Tibial nerve (tissue), 4 donors: ENCODE measurements around the gene NEURL3.

Source experiments
- EP300 ChIP-seq, 2 donors: sonication (generic); formaldehyde crosslinking; IDR thresholded peaks; one replicate each; pipeline ENCODE4 v1.6.1; 2017; ENCODE audit warnings: antibody characterized with exemption in 2 of 2, mild to moderate bottlenecking in 1 of 2
- POLR2A ChIP-seq, 2 donors: fragments of 450-650 bp; IDR thresholded peaks; one replicate each; pipeline ENCODE4 v1.6.1; 2017; ENCODE audit warnings: antibody characterized with exemption in 2 of 2, mild to moderate bottlenecking in 2 of 2, moderate library complexity in 2 of 2
- TF ChIP-seq, protein P1 (sequence below), 5 experiments: fragments of 200-600 bp in 3 of 5; fragments of 450-650 bp in 2 of 5; sonication (generic) in 3 of 5; IDR thresholded peaks; one replicate each; pipeline ENCODE4 v1.5.1; 2016 to 2019; ENCODE audit warnings: antibody characterized with exemption in 5 of 5, mild to moderate bottlenecking in 3 of 5, moderate library complexity in 2 of 5

DNA sequence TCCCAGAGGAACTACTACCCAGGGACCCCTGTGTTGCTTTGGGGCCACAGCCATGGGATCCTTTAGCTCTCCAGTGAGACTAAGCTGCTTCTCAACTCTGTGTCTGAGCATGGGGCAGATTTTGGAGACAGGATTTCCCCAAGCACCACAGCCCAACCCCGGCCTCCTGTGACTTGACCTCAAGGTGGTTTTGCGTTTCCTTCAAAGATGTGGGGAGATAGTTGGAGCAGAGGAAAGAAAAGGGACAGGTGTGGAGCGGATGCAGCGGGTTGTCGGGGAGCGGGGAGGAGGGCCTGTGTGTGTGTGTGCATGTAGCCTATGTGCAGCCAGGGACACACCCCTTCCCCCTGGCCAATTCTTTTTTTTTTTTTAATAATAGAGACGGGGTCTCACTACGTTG lies 41.6 kb upstream of the NEURL3 start:
- TF ChIP-seq, protein P1, sequence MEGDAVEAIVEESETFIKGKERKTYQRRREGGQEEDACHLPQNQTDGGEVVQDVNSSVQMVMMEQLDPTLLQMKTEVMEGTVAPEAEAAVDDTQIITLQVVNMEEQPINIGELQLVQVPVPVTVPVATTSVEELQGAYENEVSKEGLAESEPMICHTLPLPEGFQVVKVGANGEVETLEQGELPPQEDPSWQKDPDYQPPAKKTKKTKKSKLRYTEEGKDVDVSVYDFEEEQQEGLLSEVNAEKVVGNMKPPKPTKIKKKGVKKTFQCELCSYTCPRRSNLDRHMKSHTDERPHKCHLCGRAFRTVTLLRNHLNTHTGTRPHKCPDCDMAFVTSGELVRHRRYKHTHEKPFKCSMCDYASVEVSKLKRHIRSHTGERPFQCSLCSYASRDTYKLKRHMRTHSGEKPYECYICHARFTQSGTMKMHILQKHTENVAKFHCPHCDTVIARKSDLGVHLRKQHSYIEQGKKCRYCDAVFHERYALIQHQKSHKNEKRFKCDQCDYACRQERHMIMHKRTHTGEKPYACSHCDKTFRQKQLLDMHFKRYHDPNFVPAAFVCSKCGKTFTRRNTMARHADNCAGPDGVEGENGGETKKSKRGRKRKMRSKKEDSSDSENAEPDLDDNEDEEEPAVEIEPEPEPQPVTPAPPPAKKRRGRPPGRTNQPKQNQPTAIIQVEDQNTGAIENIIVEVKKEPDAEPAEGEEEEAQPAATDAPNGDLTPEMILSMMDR (IDR thresholded peaks at IDR 0.05) = no peak
- TF ChIP-seq POLR2A (IDR thresholded peaks at IDR 0.05) = no peak
- TF ChIP-seq EP300 (IDR thresholded peaks at IDR 0.05) = no peak
